H54 (cell line): ENCODE data around the gene TXN2.
"Not testable (repeated sequence)": the region's sequence is repeated elsewhere in the genome, so short reads cannot be mapped to it uniquely, and the experiment has no call there.

Source experiments
- DNase-seq: peaks from one replicate; pipeline ENCODE4 v3.0.0; 2011; ENCODE audit warnings: low spot score, mixed read lengths; ENCODE audit not compliant: insufficient read length
- FAIRE-seq: peaks from 3 replicates; lab custom pipeline; 2011; peaks lifted over from hg19 to GRCh38; lab: Jason Lieb, UNC
- POLR2A ChIP-seq: IDR thresholded peaks from 2 replicates; pipeline ENCODE4 v1.6.1; 2011; ENCODE audit warnings: low read depth, mild to moderate bottlenecking, low read length

TXN2 gene, protein sequence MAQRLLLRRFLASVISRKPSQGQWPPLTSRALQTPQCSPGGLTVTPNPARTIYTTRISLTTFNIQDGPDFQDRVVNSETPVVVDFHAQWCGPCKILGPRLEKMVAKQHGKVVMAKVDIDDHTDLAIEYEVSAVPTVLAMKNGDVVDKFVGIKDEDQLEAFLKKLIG

DNA sequence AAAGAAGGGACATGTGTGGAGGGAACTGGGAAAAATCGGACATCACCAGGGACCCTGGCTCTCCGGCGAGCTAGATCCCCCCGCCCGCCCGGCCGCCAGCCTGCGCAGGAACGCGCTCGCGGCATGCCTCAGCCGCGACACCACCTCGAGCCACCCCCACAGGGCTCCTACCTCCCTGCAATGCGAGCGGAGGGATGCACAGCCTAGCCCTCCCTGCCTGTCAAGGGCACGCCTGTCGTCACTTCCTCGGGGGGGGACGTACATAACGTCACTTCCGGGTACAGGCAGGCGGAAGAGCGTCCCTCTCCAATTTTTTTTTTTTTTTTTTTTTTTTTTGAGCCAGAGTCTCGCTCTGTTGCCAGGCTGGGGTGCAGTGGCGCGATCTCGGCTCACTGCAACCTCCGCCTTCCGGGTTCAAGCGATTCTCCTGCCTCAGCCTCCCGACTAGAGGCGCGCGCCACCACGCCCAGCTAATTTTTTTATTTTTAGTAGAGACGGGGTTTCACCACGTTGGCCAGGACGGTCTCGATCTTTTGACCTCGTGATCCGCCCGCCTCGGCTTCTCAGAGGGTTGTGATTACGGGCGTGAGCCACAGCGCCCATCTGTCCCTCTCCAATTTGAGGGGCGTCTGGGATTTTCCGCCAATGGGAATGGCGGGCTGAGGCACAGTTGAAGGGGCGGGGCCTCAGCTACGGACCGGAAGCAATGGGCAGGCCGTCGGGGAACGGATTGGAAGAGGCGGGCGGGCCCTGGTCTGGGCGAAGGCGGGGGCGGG lies at the start of gene TXN2:
Gene TXN2, minus strand, starts transcription at position 248 of the 776 bp plus-strand sequence. CDS start 803 bp downstream, outside the sequence.
- DNase-seq (peak; percentile 63), FAIRE-seq (no peak)
- peak; percentile 71 for TF ChIP-seq POLR2A

DNA sequence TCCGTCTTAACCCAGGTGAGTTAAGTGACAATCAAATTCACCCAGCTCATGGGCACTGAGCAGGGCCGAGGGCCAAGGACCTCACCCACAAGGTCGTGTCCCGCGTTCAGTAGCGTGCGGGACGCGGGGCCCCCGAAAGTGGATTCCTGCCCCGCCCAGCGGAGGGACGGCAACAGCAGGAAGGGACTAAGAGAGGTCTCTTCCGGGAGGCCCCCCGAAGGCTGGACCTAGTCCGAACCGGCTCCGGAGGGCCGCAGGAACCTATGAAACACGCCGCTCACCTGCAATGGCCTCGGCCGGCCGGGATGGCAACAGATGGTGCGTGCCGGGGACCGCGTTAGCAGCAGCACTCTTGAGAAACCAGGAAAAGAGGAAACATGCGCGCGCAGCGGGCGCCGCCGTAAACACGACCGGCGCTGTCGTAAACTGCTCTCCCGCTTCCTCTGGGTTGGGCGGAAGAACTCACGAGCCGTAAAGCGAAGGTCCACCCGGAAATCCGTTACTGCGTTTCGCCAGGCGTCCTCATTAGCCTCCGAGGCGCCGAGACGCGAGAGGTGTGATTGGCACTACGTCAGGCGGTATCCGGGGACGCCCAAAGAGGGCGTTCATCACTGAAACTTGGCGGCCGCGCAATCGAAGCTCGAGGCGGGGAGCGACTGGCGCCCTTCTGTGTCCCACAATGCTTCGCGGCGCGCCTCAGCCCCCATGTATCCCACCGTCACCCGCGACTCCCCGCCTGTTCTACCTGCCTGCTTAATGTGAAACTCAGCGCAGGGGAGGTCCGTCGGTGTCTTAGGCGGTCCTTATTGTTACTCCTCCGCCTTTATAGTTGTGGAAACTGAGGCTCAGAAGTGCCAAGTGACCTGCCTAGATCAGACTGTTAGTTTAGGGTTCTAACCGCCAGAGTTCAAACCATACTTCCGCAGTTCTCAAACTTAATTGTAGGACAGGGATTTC lies 47.6 kb upstream of the TXN2 start, which contains the start of gene EIF3D:
Gene EIF3D, minus strand, starts transcription at position 372 of the 957 bp plus-strand sequence. CDS start 3,045 bp downstream, outside the sequence.
- peak; percentile 61 for TF ChIP-seq POLR2A
- peak; percentile 91 for FAIRE-seq
- peak; percentile 60 for DNase-seq

DNA sequence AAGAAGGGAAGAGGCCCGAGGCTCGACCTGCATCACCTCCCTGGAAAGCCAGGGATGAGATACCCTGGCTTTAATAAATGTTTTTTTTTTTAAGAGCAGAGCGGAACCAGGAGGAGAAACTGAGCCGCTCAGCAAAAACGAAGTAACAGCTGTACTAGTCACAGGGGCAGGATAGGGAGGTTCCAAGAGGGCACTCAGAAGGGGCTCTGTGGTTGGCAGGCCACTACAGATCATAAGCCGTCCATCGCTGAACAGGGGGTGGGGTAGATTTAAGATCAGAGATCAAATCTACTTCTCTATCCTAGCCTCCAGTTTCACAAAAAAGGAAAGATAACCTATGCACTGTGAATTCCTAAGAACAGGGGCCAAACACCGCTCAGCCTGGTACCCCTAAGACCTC lies 46.9 kb upstream of the TXN2 start:
- no peak for TF ChIP-seq POLR2A
- FAIRE-seq (no peak), DNase-seq (no peak)

DNA sequence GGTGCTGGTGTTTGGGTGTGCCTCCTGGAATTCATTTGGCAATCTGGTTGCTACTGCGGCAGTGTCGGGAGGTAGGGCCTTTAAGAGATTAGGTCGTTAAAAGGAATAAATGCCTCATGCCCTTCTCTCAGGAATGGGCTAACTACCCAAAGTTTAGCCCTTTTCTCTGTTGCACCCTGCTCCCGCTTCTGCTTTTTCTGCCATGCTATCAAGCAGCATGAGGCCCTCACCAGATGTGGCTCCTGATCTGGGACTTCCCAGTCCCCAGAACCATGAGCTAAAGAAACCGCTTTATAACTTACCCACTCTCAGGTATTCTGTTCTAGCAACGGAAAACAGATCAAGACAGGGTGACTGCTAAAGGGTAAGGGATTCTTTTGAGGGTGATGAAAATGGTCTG lies 41.2 kb upstream of the TXN2 start:
- FAIRE-seq (no peak), DNase-seq (no peak)
- TF ChIP-seq POLR2A: no peak

DNA sequence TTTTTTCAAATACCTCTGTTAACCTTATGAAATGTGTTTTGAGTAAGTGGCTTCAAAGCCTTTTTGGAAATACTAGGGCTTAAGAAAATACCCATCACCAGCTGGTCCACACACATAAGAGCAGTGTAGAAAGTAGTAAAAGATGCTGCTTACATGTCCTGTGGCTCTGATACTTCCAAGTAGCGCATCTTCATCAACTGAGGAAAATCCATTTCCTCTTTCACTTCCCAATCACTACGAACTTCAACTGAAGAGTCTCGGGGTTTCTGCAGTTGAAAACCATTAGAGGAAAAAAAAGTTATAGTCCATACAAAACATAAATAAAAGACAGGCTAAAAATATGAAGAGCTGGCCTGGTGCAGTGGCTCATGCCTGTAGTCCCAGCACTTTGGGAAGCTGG lies 39.0 kb upstream of the TXN2 start:
- no peak for FAIRE-seq

DNA sequence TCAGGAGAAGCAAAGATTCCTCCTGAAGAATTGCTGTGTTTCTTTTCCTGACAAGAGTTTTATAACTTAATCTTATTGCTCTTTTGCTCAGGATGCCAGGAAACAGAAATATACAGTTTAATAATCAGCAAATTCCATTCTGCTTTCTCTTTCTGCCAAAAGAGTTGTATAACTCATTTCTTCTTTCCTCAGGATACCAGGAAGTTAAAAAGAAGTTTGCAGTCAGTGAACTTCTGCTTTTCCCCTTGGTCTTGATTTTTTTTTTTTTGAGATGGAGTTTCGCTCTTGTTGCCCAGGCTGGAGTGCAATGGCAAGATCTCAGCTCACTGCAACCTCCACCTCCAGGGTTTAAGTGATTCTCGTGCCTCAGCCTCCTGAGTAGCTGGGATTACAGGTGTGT lies 38.5 kb upstream of the TXN2 start:
- FAIRE-seq, DNase-seq: not testable (repeated sequence)

More for the DNA sequence above, 39.0 kb upstream of the TXN2 start:
- no peak for DNase-seq
- no peak for TF ChIP-seq POLR2A

DNA sequence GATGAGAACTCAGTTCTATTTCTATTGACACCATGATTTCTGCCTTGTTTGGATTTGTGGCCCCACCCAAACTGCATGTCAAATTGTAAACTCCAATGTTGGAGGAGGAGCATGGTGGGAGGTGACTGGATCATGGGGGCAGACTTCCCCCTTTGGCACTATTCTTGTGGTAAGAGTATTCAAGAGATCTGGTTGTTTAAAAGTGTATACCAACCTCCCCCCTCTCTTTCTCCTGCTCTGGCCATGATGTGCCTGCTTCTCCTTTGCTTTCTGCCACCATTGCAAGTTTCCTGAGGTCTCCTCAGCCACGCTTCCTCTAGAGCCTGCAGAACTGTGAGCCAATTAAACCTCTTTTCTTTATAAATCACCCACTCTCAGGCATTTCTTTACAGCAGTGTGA lies 33.3 kb upstream of the TXN2 start:
- FAIRE-seq: no peak
- no peak for TF ChIP-seq POLR2A
- DNase-seq: no peak

DNA sequence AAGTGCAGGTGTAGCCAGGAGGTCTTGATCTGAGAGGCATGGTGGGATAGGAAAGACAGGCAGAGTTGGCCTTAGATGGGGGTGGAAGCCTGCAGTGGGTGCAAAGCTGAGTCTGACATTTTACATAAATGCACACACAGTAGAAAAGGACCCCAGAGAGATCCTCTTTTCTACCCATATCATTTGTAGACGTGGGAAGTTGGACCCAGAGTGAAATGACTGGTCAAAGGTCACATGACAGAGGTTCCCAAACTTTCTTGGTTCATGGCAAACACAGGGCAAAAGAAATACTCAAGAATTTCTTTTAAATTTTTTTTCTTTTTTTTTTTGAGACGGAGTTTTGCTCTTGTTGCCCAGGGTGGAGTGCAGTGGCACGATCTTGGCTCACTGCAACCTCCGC lies 31.6 kb upstream of the TXN2 start:
- FAIRE-seq (no peak), DNase-seq (no peak)
- TF ChIP-seq POLR2A: no peak

DNA sequence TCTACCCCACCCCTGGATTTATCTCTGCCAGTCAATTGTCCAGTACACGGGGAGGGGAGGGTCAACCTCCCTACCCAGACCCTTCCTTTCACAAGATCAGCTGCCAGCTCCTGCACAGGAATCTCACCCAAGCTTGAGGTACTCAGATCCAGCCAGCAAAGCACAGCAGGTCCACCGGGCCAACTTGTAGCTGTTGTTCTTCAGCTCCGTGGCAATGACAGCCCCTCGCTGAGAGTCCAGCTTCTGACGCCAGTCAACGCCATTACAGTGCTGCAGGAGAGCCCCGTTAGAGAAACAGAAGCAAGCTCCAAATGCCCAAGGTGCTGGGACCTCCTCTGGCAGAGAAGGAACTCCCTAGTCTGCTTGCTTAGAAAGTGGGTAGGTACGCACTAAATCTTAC lies 30.9 kb upstream of the TXN2 start:
- DNase-seq (no peak), FAIRE-seq (no peak)
- no peak for TF ChIP-seq POLR2A

DNA sequence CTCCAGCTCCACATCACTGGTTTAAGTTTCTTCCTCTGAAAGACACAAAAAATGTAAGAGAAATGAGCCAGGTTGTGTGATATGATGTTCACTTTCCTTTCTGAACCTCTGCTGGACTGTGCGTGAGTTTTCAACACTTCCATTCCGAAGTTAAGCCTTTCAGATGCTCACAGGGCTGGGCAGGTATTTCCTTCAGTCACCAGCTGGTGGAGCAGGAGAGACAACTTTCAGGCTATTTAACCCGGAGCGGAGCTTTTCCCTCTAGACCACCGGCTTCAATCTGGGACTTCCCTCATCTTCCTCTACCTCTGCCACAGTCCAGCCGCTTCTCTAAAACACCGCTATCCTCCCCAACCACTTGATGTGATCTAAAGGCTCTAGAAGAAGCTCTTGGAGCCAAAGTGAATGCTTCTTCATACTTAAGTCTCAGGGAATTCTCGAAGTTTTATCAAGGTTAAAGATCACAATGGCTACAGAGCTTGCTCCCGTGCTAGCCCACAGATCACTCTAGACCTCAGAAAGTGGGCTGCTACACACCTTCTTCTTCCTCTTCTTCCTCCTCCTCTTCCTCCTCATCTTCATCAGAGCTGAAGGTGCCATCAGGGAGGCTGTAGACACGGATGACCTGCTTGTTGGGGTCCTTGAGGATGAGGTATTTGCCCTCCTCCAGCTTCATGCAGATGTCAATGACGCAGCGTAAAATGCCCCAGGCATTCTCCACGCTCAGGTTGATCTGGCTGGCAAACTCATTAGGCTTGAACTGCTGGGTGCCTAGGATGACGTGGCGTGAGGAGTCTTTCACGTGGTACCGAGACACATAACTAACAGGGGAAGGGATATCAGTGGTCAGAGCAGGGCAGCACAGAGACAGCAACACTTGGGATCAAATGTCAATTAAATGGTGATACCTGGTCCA lies 29.8 kb upstream of the TXN2 start:
- no peak for TF ChIP-seq POLR2A
- FAIRE-seq: no peak
- DNase-seq: no peak

DNA sequence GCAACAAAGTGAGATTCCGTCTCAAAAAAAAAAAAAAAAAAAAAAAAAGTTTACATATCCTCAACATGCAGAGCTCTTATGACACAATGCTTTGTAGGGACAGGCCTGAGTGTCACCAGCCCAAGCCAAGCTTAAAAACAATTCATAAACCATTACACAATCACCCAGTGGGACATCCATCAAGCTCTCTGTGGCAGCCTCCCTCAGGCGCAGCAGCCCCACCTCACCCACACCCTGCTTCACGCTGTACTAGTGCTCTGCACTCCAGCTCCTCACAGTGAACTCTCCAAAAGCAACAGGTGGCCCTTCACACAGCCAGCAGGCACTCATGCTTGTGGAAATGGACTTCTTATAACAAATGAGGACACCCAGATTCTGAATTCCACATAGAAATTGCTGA lies 28.9 kb upstream of the TXN2 start:
- TF ChIP-seq POLR2A: no peak
- FAIRE-seq (no peak), DNase-seq (no peak)

DNA sequence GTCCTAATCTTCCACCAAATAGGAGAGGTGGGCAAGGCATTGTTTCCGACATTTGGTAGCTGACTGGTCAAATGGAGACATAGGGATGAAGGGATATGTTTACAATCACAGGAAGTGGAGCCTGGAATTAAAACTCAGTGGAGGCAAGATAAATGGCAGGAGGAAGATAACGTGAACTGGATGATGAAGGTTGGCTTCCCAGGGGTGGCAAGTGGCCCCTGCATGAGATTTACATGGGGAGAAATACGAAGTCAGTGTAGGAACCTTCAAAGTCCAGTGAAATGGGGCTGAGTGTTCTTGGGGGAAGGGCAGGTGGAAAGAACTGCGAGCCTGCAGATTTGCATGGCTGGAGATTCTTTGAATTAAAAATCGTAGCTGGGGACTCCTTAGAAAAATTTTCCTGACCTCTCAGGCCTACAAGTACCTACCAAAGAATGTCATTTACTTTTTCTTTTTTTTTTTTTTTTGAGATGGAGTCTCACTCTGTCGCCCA lies 26.1 kb upstream of the TXN2 start:
- TF ChIP-seq POLR2A: no peak
- FAIRE-seq: no peak
- no peak for DNase-seq
